Renal cortical epithelial cell (primary cell): ENCODE data around the gene OCLN. TPM values are rescaled to one million over a fixed set of nuclear protein-coding genes. Genes with fewer than 3 reads are reported as not detected.
"Not testable (repeated sequence)": the region's sequence is repeated elsewhere in the genome, so short reads cannot be mapped to it uniquely, and the experiment has no call there.

Experiments used
- DNase-seq: peaks from one replicate; pipeline ENCODE4 v3.0.0-alpha.2; 2011; ENCODE audit warnings: low read depth
- total RNA-seq: library from RNA; depleted of rRNA; stranded (reverse); fragments of >200 nt; gene quantifications from 2 replicates; pipeline ENCODE4 v1.2.3, GENCODE V29; 2014

OCLN gene
- total RNA-seq = 63.4 and 66.1 TPM in 2 replicates

DNA sequence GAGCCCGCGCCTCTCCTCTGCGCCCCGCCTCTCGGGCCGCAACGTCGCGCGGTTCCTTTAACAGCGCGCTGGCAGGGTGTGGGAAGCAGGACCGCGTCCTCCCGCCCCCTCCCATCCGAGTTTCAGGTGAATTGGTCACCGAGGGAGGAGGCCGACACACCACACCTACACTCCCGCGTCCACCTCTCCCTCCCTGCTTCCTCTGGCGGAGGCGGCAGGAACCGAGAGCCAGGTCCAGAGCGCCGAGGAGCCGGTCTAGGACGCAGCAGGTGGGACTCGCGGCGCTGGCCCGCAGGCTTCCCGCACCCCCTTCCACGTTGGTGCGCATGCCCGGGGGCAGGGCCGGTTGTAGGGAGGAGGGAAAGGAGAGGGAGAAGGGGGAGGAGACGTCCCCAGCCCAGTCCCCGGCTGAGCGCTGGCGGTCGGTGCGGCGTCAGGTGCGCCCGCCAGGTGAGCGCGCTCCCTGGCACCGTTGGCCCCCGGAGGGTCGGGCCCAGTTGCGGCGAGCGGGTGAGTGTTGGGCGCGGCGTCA lies at the start of gene OCLN:
TSS of gene OCLN (plus strand) at position 400 of the 532 bp plus-strand sequence. CDS start 11,455 bp downstream, outside the sequence.
- peak; percentile 32 for DNase-seq

- peak; percentile 93 for DNase-seq
These were observed 48.3 kb upstream of the OCLN start for GRCh38 chr5:69444127-69444754.

- DNase-seq = peak; percentile 65
These were observed 43.1 kb upstream of the OCLN start for GRCh38 chr5:69449511-69449910.

GRCh38 chr5:69450116-69450515 lies 42.5 kb upstream of the OCLN start:
- DNase-seq = peak; percentile 95

DNA sequence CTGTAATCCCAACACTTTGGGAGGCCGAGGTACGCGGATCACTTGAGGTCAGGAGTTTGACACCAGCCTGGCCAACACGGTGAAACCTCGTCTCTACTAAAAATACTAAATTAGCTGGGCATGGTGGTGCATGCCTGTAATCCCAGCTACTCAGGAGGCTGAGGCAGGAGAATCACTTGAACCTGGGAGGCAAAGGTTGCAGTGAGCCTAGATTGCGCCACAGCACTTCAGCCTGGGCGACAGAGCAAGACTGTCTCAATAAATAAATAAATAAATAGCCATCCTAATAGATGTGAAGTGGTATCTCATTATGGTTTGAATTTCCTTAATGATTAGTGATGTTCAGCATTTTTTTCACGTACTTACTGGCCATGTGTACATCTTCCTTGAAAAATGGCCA lies 42.1 kb upstream of the OCLN start:
- not testable (repeated sequence) for DNase-seq

- DNase-seq = no peak
These were observed 40.5 kb upstream of the OCLN start for GRCh38 chr5:69451941-69452647.

GRCh38 chr5:69453487-69453886 lies 39.1 kb upstream of the OCLN start:
- DNase-seq = not testable (repeated sequence)

DNA sequence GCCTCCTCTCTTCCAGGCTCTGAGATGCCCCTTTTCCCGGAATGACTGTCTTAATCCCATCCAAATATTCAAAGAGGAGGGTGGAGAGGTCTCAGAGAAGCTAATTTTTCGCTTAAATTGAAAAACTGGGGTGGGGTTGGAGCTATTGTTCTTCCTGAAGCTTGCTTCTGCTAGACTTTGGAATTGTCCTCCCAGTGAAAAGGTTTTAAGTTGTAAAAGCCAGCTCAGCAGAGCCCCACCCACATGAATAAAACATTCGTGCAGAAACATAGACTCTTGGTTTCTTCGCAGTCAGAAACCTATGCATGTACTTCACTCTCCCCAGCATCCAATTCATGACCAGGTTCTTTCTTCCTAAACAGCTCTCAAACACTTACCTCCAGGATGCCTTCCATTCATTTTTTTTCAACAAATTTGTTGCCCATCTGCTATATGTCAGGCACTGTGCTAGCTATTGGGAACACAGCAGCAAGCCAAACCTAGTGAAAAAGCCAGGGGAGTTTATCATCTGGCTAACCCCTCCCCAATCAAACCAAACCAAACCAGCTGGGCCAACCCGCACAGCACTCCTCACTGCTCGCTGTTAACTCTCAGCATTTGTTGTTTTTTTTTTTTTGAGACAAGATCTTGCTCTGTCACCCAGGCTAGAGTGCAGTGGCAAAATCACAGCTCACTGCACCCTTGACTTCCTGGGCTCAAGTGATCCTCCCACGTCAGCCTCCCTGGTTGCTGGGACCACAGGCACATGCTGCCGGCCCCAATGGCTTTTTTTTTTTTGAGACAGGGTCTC lies 37.9 kb upstream of the OCLN start:
- DNase-seq = no peak

GRCh38 chr5:69455428-69455988 lies 37.1 kb upstream of the OCLN start:
- DNase-seq = not testable (repeated sequence)

DNA sequence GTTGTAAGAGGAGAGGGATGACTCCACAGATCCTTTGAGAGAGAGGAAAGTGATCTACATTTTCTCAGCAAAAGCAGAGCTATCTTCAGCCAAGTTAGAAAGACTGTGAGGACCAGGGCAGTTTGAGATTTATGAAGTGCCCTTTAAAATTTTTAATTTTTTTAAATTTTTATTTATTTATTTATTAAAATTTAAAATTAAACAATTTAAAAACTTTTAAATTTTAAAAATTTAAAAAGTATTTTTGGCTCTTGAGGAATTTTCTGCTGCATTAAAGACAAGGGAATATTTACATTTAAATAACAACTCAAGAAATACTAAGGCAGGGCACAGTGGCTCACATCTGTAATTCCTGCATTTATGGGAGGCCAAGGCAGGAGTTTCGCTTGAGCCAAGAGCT lies 30.4 kb upstream of the OCLN start:
- DNase-seq = no peak

DNA sequence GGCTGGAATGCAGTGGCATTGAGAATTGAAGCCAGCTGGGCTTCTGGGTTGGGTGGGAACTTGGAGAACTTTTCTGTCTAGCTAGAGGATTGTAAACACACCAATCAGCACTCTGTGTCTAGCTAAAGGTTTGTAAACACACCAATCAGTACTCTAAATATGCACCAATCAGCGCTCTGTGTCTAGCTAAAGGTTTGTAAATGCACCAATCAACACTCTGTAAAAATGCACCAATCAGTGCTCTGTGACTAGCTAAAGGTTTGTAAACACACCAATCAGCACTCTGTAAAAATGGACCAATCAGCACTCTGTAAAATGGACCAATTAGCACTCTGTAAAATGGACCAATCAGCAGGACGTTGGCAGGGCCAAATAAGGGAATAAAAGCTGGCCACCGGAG lies 26.2 kb upstream of the OCLN start:
- not testable (repeated sequence) for DNase-seq

DNA sequence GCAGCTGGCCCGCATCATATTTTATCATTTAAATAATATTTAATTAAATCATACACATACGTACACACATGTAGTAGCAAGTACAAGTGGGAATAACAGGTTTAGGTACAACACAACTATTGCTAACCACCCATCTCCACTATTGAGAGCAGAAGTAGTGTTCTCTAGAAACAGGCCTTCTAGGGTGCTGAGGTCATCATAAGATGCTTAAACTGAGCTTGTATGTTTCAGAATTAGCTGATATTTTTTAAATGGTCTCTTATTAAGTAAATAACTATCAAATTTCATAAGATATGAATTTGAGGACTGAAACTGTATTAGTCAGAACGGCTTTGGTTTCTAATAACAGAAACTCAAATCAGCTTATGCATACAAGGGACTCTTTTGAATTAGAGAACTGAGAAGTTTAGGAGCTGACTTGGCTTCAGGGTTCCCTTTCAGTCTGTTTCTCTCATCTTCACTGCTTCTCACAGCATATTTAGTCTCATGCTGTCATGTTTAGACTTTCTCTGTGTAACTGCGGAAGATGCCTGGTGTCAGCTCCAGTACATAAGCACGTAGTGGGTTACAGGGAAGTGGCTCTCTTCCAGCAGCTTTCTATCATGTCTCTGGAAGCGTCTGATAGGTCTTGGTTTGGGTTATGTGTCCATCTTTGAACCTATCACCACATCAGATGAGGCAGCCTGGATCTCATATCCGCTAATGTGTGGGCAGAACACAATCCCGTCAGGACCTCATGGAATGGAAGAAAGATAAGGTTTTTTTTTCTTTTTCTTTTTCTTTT lies 25.0 kb upstream of the OCLN start:
- no peak for DNase-seq

GRCh38 chr5:69468631-69469030 lies 24.0 kb upstream of the OCLN start:
- DNase-seq = no peak

GRCh38 chr5:69471516-69471915 lies 21.1 kb upstream of the OCLN start:
- DNase-seq = not testable (repeated sequence)

DNA sequence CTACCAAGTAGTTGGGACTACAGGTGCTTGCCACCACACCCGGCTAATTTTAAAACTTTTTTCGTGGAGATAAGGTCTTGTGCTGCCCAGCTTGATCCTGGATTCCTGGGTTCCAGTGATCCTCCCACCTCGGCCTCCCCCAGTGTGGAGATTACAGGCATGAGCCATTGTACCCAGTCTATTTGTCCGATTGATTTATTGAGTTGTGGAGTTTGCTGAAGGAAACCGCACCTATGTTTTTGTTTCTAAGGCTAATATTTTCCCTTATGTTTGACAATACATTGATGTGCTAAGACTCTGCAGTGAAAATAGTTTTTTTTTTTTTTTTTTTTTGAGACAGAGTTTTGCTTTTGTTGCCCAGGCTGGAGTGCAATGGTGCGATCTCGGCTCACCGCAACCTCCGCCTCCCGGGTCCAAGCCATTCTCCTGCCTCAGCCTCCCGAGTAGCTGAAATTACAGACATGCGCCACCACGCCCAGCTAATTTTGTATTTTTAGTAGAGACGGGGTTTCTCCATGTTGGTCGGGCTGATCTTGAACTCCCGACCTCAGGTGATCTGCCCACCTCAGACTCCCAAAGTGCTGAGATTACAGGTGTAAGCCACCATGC lies 20.0 kb upstream of the OCLN start:
- DNase-seq = not testable (repeated sequence)

DNA sequence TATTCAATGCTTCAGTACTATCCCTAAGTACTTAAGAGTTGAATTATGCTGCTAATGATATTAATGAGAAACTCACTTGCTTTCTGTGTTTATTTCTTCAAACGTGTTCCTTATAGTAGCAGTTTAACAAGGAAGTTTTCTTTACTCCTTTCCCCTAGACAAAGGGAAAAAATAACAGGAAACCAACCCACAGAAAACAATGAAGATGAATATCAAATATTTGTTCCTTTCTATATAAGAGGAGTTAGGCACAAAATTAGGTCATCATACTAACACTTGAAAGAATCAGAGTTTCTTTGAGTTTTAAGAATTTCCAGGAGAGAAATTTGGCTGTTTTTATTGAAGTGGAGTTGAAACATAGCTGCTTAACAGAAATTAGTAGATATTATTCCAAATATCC lies 15.4 kb upstream of the OCLN start:
- DNase-seq = no peak

DNA sequence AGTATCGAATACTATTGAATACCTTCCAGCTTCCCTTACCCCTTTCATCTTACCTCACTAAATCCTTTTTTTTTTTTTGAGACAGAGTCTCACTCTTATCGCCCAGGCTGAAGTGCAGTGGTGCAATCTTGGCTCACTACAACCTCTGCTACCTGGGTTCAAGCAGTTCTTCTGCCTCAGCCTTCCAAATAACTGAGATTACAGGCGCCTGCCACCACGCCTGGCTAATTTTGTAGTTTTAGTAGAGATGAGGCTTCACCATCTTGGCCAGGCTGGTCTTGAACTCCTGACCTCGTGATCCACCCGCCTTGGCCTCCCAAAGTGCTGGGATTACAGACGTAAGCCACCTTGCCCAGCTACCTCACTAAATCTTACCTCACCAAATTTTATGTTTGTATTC lies 14.3 kb upstream of the OCLN start:
- DNase-seq = not testable (repeated sequence)

GRCh38 chr5:69484891-69485290 lies 7.7 kb upstream of the OCLN start:
- DNase-seq = peak; percentile 44

DNA sequence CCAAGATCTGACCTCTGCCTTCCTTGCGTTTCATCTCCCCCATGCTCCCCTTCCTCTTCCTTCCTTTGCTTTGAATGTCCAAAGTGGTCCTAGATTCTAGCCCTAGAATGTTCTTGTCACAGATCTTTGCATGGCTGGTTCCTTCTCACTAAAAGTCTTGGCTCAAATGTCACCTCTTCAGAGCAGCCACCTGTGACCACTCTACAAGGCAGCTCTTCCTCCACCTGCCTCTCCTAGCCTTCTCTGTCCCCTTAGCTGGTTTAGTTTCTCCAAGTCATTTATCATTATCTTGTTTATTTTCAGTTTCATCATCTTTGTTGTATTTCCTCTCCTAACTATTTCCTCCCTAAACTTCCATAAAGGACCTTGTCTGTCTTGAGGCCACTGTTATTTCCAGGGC lies 7.1 kb upstream of the OCLN start:
- no peak for DNase-seq

DNA sequence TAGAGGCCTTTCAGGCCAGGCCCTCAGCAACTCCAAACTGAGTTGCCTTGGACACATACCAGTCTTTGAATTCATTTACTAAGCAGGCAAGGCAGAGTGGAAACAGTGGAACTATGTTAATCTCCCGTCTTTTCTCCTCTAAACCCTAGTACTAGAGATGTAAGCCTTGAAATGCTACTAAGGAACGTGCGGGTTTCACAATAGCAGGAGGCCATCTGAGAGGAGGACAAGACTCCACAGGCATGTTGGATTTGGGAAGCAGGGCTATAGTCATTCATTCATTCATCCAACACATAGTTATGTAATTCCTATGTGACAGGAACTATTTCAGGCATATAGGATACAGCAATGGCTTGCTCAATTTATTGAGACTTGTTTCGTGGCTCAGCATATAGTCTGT lies 3.3 kb upstream of the OCLN start:
- no peak for DNase-seq

DNA sequence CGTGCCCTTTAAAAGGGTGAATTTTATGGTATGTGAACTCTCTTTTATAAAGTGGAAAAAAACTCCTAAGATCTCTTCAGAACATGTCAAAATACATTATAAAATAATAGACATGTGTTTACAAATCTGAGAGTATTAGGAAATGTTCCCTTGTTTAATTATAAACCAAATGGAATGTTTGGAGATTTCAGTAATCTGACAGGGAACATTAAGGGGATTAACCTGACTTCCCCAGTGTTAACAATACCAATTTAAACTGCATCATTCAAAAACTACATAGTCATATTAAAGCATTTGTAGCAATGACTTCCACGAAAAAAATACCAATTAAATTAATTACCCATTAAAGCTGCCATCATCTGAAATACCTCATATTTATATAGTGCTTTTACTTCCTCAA lies 1.6 kb upstream of the OCLN start:
- DNase-seq = peak; percentile 51
